Gastrocnemius medialis (tissue), 4 donors: ENCODE measurements around the gene DCLRE1C. TPM values are rescaled to one million over a fixed set of nuclear protein-coding genes. Genes with fewer than 3 reads are reported as not detected.

ENCODE experiments used
- ATAC-seq, 2 donors: fragments of 150-250 bp; one replicate each; pipeline ENCODE4 v1.9.1; 2016
- DNase-seq, 2 donors: peaks; one replicate each; pipeline ENCODE4 v3.0.0-alpha.2; 2019
- H3K27ac ChIP-seq, 4 donors: fragments of 200-600 bp; sonication (generic); 1 replicate in 1 of 4; 2 replicates in 3 of 4; pipeline ENCODE4 v1.5.1; 2016 to 2018; ENCODE audit warnings: mild to moderate bottlenecking in 2 of 4, moderate library complexity in 1 of 4
- H3K27me3 ChIP-seq, 3 donors: fragments of 200-600 bp; sonication (generic) in 2 of 3; 1 replicate in 1 of 3; 2 replicates in 2 of 3; pipeline versions ENCODE4 v1.5.1 to v1.6.0; 2016 to 2019; ENCODE audit warnings: mild to moderate bottlenecking in 1 of 3, moderate library complexity in 1 of 3
- H3K36me3 ChIP-seq, 2 donors: fragments of 200-600 bp; sonication (generic) in 1 of 2; one replicate each; pipeline ENCODE4 v1.5.1; 2017 to 2018
- H3K4me1 ChIP-seq, 2 donors: fragments of 200-600 bp; sonication (generic) in 1 of 2; one replicate each; pipeline ENCODE4 v1.5.1; 2016 to 2017; ENCODE audit warnings: mild to moderate bottlenecking in 2 of 2
- H3K4me3 ChIP-seq, 4 donors: fragments of 200-600 bp; sonication (generic) in 3 of 4; 1 replicate in 1 of 4; 2 replicates in 3 of 4; pipeline ENCODE4 v1.5.1; 2016 to 2019; ENCODE audit warnings: mild to moderate bottlenecking in 2 of 4
- H3K9me3 ChIP-seq, 3 donors: fragments of 200-600 bp; sonication (generic) in 2 of 3; 1 replicate in 1 of 3; 2 replicates in 2 of 3; pipeline ENCODE4 v1.5.1; 2016 to 2019
- POLR2A ChIP-seq, 2 donors: fragments of 450-650 bp; IDR thresholded peaks; one replicate each; pipeline ENCODE4 v1.6.1; 2017; ENCODE audit warnings: antibody characterized with exemption in 2 of 2, mild to moderate bottlenecking in 2 of 2, moderate library complexity in 2 of 2
- in situ Hi-C, 4 donors: fragments of 200-750 bp; cut with MboI; loops; one replicate each; pipeline versions ENCODE4 v1.15.0 to v1.8.0; 2017; ENCODE audit warnings: low sequenced_read_pairs in 4 of 4
- intact Hi-C: fragments of 100-400 bp; cut with DNase I; formaldehyde crosslinking; loops from one replicate; pipeline ENCODE4 v1.15.1; 2023; ENCODE audit warnings: low total_unique reads
- total RNA-seq, 4 donors: library from RNA; depleted of rRNA; stranded (reverse); fragments of >200 nt; gene quantifications; one replicate each; pipeline versions ENCODE4 v1.1.0 to v1.2.3, GENCODE V29; 2016
- TF ChIP-seq, protein P1 (sequence below), 5 experiments: fragments of 450-650 bp in 3 of 5; fragments of 200-600 bp in 2 of 5; sonication (generic) in 2 of 5; IDR thresholded peaks in 4 of 5; conservative IDR thresholded peaks in 1 of 5; 1 replicate in 4 of 5; 2 replicates in 1 of 5; pipeline ENCODE4 v1.5.1; 2016 to 2019; ENCODE audit warnings: antibody characterized with exemption in 5 of 5, mild to moderate bottlenecking in 3 of 5, moderate library complexity in 3 of 5

The DCLRE1C gene
- total RNA-seq, 4 donors from 2014 or later: 3.0 to 3.6 (median 3.3) TPM

DNA sequence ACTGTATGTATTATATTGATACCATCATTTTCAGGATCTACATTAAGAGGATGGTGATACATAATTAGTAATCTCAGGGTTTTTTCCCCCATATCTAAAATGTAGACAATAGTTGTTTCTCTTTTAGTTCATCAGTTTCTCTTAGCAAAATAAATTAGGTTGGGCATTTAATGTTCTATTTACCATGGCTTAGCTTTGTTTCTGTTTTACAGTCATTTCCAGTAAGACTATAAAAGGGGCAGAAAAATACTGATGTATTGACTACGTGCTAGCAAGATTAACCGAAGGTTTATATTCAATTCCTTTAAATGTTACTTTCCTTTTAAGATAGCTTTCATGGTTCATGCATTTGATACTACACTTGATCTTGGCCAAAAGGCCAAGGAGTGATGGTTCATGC lies 49.0 kb downstream of the DCLRE1C start:
- intact Hi-C loops (no loop called here), in situ Hi-C loops (no loop called here)
- no peak for TF ChIP-seq POLR2A (IDR thresholded peaks at IDR 0.05)
- no peak for DNase-seq
- Histone ChIP-seq H3K4me1 (no peaks in the 10 kb centered on the region), H3K9me3 (no peaks in the 10 kb centered on the region), H3K36me3 (peaks cover 3 to 33% of the 10 kb centered on the region in 2 donors), H3K4me3 (no peak overlapping the region), H3K27me3 (no peaks in the 10 kb centered on the region), H3K27ac (no peak overlapping the region)
- no peak for ATAC-seq

DNA sequence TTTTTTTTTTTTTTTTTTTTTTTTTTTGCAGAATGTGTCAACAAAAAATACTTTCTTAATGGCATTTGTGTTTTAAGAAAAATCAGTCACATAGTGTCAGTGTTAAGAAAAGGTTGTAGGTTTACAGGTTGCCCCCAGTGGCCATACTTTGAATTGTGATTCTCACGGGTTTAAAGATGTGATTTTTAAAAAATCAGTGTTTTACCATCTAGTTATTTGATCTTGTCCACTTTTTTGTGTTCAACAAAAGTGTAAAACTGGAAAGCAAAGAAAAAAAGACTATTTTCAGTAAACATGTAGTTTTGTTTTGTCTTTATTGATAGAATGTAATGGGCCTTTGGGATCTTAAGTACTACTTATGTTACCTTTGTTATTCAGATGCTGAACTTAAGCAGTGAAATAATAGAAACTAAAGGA lies 49.6 kb downstream of the DCLRE1C start:
- intact Hi-C loops: no loop called here
- Histone ChIP-seq H3K4me3 (no peak overlapping the region), H3K4me1 (no peaks in the 10 kb centered on the region), H3K9me3 (no peaks in the 10 kb centered on the region), H3K27me3 (no peaks in the 10 kb centered on the region), H3K27ac (no peak overlapping the region), H3K36me3 (peaks cover 3 to 34% of the 10 kb centered on the region in 2 donors)
- in situ Hi-C loops: no loop called here
- ATAC-seq (no peak), DNase-seq (no peak)
- TF ChIP-seq, protein P1, sequence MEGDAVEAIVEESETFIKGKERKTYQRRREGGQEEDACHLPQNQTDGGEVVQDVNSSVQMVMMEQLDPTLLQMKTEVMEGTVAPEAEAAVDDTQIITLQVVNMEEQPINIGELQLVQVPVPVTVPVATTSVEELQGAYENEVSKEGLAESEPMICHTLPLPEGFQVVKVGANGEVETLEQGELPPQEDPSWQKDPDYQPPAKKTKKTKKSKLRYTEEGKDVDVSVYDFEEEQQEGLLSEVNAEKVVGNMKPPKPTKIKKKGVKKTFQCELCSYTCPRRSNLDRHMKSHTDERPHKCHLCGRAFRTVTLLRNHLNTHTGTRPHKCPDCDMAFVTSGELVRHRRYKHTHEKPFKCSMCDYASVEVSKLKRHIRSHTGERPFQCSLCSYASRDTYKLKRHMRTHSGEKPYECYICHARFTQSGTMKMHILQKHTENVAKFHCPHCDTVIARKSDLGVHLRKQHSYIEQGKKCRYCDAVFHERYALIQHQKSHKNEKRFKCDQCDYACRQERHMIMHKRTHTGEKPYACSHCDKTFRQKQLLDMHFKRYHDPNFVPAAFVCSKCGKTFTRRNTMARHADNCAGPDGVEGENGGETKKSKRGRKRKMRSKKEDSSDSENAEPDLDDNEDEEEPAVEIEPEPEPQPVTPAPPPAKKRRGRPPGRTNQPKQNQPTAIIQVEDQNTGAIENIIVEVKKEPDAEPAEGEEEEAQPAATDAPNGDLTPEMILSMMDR (IDR thresholded peaks at IDR 0.05 in 4 of 5, conservative IDR thresholded peaks at IDR 0.05 in 1 of 5): peak in 1 of 5 experiments; percentile 45
- TF ChIP-seq POLR2A (IDR thresholded peaks at IDR 0.05): no peak

DNA sequence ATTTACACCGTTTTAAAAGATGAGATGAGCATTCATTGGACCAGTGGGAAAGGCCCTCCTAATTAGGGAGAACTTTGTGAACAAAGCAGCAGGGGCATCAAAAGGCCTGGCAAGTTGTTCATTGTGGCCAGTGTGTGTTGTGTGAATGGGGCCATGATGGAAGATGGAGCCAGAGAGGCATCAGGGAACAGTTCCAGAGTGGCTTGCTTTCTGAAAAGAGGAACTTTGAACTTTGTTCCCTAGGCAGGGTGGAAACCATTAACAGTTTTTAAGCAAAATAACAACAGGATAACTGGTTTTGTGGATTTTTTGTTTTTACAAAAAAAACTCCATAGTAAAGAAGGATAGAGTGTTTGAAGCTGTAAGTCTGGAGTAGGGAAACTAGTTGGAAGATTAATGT lies 62.7 kb downstream of the DCLRE1C start:
- ATAC-seq (no peak), DNase-seq (no peak)
- peaks cover 0 to 4% of the 10 kb centered on the region in 2 donors for H3K4me1 ChIP-seq
- no peak overlapping the region for H3K4me3 ChIP-seq
- no peaks in the 10 kb centered on the region for H3K36me3 ChIP-seq
- no peaks in the 10 kb centered on the region for H3K27me3 ChIP-seq
- H3K9me3 ChIP-seq: no peaks in the 10 kb centered on the region
- intact Hi-C loops: no loop called here
- no peak overlapping the region for H3K27ac ChIP-seq
- in situ Hi-C loops: no loop called here
- TF ChIP-seq, protein P1 (IDR thresholded peaks at IDR 0.05 in 4 of 5, conservative IDR thresholded peaks at IDR 0.05 in 1 of 5): no peak
- TF ChIP-seq POLR2A (IDR thresholded peaks at IDR 0.05): no peak

DNA sequence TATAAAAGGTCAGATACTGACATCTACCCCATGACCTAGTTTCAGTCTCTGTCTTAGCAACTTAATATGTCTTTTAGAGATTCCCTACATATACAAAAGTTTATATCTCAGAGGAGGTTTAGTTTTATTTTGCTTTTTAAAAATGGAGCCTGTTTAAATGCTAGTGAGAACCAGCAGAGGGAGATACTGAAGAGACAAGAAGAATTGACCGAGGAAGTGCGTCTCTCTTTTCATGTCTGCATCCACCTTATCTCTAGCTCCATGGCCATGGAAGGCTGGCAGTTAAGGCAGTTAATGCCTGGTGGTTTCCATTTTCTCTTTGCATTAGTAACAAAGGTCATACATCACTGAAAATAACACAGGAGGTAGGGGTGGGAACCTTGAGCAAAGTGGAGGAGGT lies 64.6 kb downstream of the DCLRE1C start:
- Histone ChIP-seq H3K4me1 (peaks cover 0 to 4% of the 10 kb centered on the region in 2 donors), H3K36me3 (no peaks in the 10 kb centered on the region), H3K27me3 (no peaks in the 10 kb centered on the region), H3K9me3 (no peaks in the 10 kb centered on the region), H3K4me3 (no peak overlapping the region), H3K27ac (no peak overlapping the region)
- ATAC-seq (no peak), DNase-seq (no peak)
- TF ChIP-seq POLR2A (IDR thresholded peaks at IDR 0.05): no peak
- TF ChIP-seq, protein P1 (IDR thresholded peaks at IDR 0.05 in 4 of 5, conservative IDR thresholded peaks at IDR 0.05 in 1 of 5): no peak
- intact Hi-C loops: no loop called here
- in situ Hi-C loops: no loop called here

DNA sequence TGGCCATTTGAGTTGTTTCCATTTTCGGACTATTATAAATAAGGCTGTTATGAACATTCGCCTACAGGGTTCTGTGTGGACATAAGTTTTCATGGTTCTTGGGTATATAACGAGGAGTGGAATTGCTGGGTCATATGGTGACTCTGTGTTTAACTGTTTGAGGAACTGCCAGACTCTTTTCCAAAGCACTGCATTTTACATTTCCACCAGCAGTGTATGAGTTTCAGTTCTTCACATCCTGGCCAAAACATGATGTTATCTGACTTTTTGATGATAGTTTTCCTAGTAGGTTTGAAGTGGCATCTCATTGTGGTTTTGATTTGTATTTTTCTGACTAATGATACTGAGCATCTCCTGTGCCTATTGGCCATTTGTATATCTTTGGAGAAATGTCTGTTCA lies 69.8 kb downstream of the DCLRE1C start:
- in situ Hi-C loops (no loop called here), intact Hi-C loops (no loop called here)
- ATAC-seq: no peak
- H3K9me3 ChIP-seq: no peaks in the 10 kb centered on the region
- no peaks in the 10 kb centered on the region for H3K27me3 ChIP-seq
- DNase-seq: no peak
- H3K27ac ChIP-seq: no peak overlapping the region
- no peak for TF ChIP-seq POLR2A (IDR thresholded peaks at IDR 0.05)
- TF ChIP-seq, protein P1 (IDR thresholded peaks at IDR 0.05 in 4 of 5, conservative IDR thresholded peaks at IDR 0.05 in 1 of 5): no peak
- no peaks in the 10 kb centered on the region for H3K36me3 ChIP-seq
- peaks cover 8 to 11% of the 10 kb centered on the region in 2 donors for H3K4me1 ChIP-seq
- H3K4me3 ChIP-seq: no peak overlapping the region
